Rectal smooth muscle tissue (tissue), 1 donor: ENCODE data around the gene WNT9B.
"Not testable (repeated sequence)": the region's sequence is repeated elsewhere in the genome, so short reads cannot be mapped to it uniquely, and the experiment has no call there.

Experiments used
- H3K27ac ChIP-seq: one replicate; pipeline ENCODE4 v1.7.0; 2013; ENCODE audit warnings: low read depth, low read length, inconsistent platforms
- H3K27me3 ChIP-seq: one replicate; pipeline ENCODE4 v1.7.0; 2013; ENCODE audit warnings: low read length; ENCODE audit not compliant: control insufficient read depth, insufficient read depth
- H3K36me3 ChIP-seq: one replicate; pipeline ENCODE4 v1.7.0; 2013; ENCODE audit warnings: low read length; ENCODE audit not compliant: control insufficient read depth, insufficient read depth
- H3K4me1 ChIP-seq: one replicate; pipeline ENCODE4 v1.7.0; 2013; ENCODE audit warnings: low read length; ENCODE audit not compliant: control insufficient read depth, insufficient read depth
- H3K4me3 ChIP-seq: one replicate; pipeline ENCODE4 v1.7.0; 2013; ENCODE audit warnings: low read length
- H3K9ac ChIP-seq: one replicate; pipeline ENCODE4 v1.7.0; 2013; ENCODE audit warnings: low read length

Gene WNT9B

DNA sequence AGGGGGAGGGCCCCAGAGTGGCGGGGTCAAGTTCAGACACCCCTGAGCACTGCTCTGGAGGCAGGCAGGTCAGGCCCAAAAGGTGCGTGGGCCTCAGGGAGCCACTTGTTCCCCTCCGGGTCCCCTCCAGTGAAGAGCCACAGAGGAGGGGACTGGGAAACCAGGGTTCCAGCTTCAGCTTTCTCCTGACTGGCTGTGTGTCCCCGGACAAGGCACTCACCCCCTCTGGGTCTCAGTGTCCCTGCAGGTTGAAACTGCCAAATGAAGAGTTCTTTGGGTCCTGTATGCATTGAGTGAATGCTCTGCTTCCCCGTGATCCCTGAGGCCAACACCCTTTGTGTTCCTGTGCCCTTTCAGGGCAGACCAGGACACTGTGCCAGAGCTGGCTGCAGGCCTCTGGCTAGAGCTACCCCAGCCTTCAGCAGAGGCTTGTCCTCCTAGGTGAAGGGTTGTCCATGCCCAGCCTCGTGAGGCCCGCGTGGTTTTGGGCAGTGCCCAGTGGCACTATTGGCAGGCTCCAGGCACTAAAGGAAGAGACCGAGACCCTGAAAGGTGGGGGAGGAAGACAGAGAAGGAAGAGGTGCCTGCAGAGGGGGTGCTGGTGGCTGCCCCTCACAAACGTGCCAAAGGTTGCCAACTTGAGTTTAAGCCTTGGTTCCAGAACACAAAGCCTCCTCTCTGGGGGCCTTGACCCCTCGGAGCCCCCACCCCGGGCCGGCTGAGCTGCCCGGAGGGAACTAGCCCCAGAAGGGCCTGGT lies 19.6 kb upstream of the WNT9B start:
- Histone ChIP-seq H3K27ac (no peak overlapping the region), H3K27me3 (no peaks in the 10 kb centered on the region), H3K9ac (no peak overlapping the region), H3K4me1 (no peaks in the 10 kb centered on the region), H3K36me3 (no peaks in the 10 kb centered on the region), H3K4me3 (no peak overlapping the region)

DNA sequence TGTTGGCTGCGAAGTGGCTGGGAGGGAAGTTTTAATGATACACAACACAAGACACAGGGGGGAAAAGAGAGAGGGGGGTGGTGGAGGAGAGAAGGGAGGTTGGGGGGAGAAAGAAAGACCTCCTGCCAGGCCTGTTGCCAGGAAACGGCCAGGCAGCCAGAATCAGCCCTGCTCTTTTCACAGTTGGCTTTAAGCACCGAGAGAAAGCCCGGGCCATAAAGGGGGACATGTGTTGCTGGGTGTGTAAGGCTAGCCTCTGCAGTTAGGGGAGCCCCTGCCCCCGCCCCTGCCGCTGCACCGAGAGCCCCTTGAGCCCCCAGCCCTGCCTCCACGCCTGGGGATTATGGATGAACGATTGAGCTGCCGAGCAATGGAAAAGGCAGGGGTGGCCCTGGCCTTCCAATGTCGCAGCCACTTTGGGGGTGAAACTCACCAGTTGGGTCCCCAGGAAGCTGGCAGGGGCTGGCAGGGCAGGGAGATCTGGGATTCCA lies 19.0 kb upstream of the WNT9B start:
- no peak overlapping the region for H3K9ac ChIP-seq
- H3K4me1 ChIP-seq, result no peaks in the 10 kb centered on the region
- H3K27me3 ChIP-seq, result no peaks in the 10 kb centered on the region
- no peaks in the 10 kb centered on the region for H3K36me3 ChIP-seq
- no peak overlapping the region for H3K27ac ChIP-seq
- no peak overlapping the region for H3K4me3 ChIP-seq

DNA sequence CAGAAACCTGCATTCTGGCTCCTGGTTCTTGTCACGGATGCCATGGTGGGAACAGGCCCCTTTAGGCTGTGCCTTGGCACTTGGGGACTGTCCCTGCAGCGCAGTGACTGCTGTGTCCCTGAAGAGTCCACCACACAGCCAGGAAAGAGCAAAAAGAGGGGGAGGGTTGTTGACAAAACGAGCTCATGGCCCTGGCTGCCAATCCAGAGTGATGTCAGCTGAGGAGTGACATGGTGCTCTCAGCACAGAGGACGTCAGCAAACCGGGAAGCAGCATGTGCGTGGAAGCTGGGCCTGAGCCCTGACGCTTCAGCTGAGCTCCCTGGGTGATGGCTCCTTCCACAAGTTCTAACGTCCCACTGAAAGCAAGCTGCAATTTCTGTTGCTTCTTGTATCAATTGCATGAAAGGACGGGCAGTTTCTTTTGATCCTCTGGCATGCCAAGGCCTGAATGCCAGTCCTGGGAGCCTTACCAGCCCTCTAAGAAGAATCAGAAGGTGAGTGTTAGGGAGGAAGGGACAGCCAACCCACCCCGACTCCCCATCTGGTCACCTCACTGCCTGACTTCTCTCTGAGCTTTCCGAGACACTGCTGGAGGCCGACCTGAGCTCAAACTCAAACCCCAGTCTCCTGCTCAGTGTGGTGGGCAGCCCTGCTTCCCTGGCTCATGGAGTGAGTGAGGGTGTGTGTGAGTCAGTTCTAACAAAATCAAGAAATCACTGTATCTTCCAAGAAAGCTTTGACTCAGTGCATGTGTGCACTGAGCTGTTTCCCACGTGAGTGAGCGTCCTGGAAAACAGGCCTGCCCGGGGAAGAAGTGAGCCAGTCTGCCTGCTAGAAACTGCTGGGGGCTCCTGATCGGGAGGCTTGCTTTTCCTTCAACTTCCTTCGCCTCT lies 18.2 kb upstream of the WNT9B start:
- H3K9ac ChIP-seq, result no peak overlapping the region
- H3K27me3 ChIP-seq, result no peaks in the 10 kb centered on the region
- H3K4me3 ChIP-seq, result no peak overlapping the region
- no peaks in the 10 kb centered on the region for H3K4me1 ChIP-seq
- no peaks in the 10 kb centered on the region for H3K36me3 ChIP-seq
- H3K27ac ChIP-seq, result no peak overlapping the region

DNA sequence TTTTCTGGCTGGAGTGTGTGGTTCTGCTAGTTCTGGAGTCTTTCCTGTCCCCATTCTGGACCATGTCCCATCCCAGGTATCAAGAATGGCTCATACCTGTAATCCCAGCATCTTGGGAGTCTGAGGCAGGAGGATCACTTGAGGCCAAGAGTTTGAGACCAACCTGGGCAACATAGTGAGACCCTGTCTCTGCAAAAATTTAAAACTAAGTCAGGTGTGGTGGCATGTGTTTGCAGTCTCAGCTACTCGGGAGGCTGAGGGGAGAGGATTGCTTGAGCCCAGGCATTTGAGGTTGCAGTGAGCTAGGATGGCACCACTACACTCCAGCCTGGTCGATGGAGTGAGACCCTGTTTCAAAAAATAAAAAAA lies 17.6 kb upstream of the WNT9B start:
- H3K4me3 ChIP-seq, result no peak overlapping the region
- no peaks in the 10 kb centered on the region for H3K36me3 ChIP-seq
- no peaks in the 10 kb centered on the region for H3K27me3 ChIP-seq
- H3K4me1 ChIP-seq, result no peaks in the 10 kb centered on the region
- no peak overlapping the region for H3K27ac ChIP-seq
- no peak overlapping the region for H3K9ac ChIP-seq

DNA sequence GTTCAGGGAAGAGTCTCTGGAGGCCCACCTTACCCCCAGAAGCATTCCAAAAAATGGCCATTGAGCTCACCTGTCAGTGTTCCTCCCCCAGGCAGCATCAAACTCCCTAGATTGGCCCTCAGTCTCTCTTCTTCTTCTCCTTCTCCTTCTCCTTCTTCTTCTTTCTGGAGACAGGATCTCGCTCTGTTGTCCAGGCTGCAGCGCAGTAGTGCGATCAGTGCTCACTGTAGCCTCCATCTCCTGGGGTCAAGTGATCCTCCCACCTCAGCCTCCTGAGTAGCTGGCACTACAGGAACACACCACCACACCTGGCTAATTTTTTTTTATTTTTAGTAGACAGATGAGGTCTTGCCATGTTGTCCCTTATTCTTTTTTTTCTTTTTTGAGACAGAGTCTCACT lies 16.5 kb upstream of the WNT9B start:
- H3K9ac ChIP-seq, result no peak overlapping the region
- H3K4me3 ChIP-seq, result no peak overlapping the region
- no peaks in the 10 kb centered on the region for H3K36me3 ChIP-seq
- no peak overlapping the region for H3K27ac ChIP-seq
- no peaks in the 10 kb centered on the region for H3K4me1 ChIP-seq
- H3K27me3 ChIP-seq, result no peaks in the 10 kb centered on the region

DNA sequence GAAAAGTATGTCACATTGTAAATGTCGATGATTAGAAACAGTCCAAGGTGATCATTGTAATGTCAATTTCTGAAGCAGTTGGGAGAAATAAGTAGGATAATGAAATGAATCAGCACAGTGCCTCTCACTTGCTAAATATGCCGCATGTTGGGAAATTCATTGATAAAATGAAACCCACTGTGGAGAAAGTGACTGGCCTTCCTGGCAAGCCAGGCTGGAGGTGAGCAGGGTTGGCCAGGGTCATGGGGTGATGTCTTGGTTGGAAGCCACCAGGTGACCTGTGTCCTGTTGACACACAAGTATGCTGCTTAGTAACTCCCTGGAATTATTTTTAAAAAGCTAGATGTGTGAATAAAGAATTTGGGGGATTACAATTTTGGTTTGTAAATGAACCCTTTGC lies 14.9 kb upstream of the WNT9B start:
- H3K4me3 ChIP-seq, result no peak overlapping the region
- H3K9ac ChIP-seq, result no peak overlapping the region
- no peaks in the 10 kb centered on the region for H3K27me3 ChIP-seq
- no peaks in the 10 kb centered on the region for H3K4me1 ChIP-seq
- no peaks in the 10 kb centered on the region for H3K36me3 ChIP-seq
- H3K27ac ChIP-seq, result no peak overlapping the region

DNA sequence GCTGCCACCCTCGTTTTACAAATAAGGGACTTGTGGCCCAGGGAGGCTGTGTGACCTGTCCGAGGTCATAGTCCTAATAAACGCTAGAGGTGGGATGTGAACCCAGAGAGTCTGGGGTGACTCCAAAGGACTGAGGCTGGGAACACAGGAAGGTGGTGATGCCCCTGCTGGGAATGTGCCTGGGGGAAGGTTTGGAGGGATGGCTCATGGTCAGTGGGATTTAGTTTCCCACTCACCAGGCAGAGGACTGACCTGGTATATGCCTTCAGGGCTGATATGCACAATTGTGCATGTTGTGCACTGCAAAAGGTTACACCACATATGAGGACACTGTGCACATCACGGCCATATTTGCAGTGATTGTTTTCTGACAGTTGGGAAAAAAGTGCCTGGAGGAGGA lies 13.9 kb upstream of the WNT9B start:
- Histone ChIP-seq H3K36me3 (no peaks in the 10 kb centered on the region), H3K27ac (no peak overlapping the region), H3K9ac (no peak overlapping the region), H3K27me3 (peaks cover 3% of the 10 kb centered on the region), H3K4me3 (no peak overlapping the region), H3K4me1 (no peaks in the 10 kb centered on the region)

DNA sequence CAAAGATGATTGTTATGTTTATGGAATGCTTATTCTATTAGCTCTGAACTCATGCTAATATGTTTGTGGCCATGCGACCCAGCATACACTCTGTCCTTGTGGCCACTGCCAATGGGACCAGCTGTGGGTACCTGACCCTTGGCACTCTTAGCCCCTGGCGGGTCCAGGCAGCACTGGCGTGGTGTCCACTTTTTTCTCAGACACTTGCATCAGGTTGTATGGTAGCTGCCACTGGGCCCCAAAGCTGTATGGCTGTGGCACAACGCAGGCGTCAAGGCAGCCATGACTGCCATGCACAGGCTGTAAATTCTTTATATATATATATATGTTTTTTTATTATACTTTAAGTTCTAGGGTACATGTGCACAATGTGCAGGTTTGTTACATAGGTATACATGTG lies 12.2 kb upstream of the WNT9B start:
- Histone ChIP-seq H3K27ac (no peak overlapping the region), H3K4me3 (no peak overlapping the region), H3K27me3 (peaks cover 3% of the 10 kb centered on the region), H3K9ac (no peak overlapping the region), H3K4me1 (no peaks in the 10 kb centered on the region), H3K36me3 (no peaks in the 10 kb centered on the region)

DNA sequence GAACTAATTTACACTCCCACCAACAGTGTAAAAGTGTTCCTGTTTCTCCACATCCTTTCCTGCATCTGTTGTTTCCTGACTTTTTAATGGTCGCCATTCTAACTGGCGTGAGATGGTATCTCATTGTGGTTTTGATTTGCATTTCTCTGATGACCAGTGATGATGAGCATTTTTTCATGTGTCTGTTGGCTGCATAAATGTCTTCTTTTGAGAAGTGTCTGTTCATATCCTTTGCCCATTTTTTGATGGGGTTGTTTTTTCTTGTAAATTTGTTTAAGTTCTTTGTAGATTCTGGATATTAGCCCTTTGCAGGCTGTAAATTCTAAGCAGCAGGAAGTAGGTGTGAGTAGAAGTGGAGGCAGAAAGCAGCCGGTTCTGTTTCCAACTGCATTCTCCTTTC lies 10.8 kb upstream of the WNT9B start:
- not testable (repeated sequence) for H3K36me3 ChIP-seq, H3K27me3 ChIP-seq, H3K4me3 ChIP-seq, H3K4me1 ChIP-seq, H3K27ac ChIP-seq, H3K9ac ChIP-seq

DNA sequence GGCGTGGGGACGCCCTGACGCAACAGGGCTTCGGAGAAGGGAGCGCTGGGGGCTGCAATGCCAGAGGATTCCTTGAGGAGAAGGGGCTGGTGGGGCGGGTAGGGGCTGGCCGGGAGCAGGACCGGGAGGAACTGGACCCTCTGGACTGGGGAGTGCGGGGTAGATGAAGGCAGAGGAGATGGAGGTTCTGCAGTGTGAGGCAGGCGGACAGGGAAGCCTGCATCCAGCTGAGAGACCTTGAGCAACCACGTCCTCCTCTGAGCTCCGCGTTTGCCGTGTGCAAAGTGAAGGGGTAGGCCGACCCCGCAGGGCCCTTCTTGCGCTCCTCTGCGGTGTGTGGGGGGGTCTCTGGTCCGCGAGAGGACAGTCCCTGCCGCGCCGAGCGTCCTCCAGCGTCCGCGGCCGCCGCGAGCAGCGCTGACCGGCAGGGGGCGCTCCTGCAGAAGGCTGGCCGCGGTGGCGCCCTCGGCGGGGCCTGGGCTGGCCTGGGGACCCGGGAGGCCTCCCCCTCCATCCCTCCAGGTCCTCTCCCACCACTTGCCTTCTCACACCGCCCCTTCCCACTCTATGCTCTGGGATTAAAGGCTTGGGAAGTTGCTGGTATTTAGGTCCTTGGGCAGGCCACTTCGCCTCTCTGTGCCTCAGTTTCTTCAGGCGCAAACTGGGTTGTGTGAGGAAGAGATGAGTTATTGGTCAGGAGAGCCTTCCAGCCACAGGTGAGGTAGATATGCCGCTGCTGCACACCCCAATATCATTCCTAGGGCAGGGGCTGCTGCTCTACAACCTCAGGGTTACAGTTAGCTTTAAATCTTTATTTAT lies 9.6 kb upstream of the WNT9B start:
- Histone ChIP-seq H3K4me3 (no peak overlapping the region), H3K36me3 (no peaks in the 10 kb centered on the region), H3K27ac (no peak overlapping the region), H3K4me1 (no peaks in the 10 kb centered on the region), H3K27me3 (peaks cover 3% of the 10 kb centered on the region), H3K9ac (no peak overlapping the region)

DNA sequence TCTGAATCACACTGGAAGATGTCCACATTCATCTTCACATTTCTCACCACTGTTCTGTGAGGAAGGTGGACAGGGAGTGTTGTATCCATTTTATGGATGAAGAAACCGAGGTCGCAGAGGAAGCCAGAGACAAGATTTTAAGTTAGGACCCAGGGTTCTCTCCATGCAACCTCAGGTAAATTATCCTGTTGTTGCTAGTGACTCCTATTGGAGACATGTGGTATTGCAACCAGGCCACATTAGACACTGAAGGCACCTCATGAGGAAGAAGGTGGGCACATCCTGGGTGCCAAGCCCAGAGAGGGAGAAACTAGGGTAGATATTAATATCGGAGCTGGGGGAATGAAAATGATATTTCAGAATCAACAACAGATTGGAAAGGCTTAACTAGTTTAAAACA lies 8.5 kb upstream of the WNT9B start:
- no peak overlapping the region for H3K9ac ChIP-seq
- no peaks in the 10 kb centered on the region for H3K36me3 ChIP-seq
- H3K4me1 ChIP-seq, result no peaks in the 10 kb centered on the region
- H3K4me3 ChIP-seq, result no peak overlapping the region
- no peak overlapping the region for H3K27ac ChIP-seq
- H3K27me3 ChIP-seq, result peaks cover 6% of the 10 kb centered on the region
